ENCODE data around the gene VRK3.

Gene VRK3

DNA sequence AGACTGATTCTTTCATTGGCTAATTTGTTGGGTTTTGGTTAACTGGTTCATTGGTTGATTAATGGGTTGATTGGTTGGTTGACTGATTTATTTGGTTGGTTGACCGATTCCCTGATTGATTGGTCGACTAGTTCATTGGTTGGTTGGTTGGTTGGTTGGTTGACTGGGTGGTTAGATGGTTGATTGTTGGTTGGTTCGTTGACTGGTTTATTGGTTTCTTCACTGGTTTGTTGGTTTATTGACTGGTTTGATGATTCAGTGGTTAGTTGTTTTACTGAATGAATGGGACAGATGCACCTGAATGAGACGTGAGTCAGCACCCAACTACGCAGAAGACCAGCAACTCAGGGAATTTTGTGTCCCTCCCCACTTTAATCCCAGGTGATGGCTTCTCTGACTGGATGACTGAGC is 93.1 kb downstream of the VRK3 start:
- TF ChIP-seq, protein P1, sequence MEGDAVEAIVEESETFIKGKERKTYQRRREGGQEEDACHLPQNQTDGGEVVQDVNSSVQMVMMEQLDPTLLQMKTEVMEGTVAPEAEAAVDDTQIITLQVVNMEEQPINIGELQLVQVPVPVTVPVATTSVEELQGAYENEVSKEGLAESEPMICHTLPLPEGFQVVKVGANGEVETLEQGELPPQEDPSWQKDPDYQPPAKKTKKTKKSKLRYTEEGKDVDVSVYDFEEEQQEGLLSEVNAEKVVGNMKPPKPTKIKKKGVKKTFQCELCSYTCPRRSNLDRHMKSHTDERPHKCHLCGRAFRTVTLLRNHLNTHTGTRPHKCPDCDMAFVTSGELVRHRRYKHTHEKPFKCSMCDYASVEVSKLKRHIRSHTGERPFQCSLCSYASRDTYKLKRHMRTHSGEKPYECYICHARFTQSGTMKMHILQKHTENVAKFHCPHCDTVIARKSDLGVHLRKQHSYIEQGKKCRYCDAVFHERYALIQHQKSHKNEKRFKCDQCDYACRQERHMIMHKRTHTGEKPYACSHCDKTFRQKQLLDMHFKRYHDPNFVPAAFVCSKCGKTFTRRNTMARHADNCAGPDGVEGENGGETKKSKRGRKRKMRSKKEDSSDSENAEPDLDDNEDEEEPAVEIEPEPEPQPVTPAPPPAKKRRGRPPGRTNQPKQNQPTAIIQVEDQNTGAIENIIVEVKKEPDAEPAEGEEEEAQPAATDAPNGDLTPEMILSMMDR (IDR thresholded peaks at IDR 0.05; ENCODE audit: insufficient read depth, low read depth, low read length, missing control alignments) = no peak
- no peak for DNase-seq (ENCODE audit: low read depth)
- no peak overlapping the region for H3K4me3 ChIP-seq (ENCODE audit: low read depth, low read length)

DNA sequence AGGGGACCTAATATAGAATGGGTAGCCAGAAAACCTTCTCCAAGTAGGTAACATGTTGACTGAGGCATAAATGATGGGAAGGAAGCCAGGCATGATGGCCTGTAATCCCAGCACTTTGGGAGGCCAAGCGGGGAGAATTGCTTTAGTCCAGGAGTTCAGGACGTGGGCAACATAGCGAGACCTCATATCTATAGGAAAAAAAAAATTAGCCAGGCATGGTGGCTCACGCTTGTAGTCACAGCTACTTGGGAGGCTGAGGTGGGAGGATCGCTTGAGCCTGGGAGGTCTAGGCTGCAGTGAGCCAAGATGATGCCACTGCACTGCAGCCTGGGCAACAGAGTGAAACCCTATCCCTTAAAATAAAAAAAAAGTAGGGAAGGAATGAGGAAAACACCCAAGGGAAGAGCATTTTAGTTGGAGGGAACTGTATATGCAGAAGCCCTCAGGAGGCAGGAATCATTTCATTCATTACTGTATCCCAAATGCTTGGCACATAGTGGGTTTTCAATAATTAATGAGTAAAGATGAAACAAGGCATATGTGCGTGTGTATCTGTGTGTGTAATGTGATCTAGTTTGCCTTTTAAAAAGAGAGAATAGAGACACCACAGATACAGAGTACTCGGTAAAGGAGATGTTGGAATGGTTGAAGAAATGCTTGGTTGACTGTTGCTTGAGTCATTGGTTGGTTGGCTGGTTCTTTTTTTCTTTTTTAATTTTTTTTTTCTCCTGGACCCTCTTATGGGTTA is 93.7 kb downstream of the VRK3 start:
- H3K4me3 ChIP-seq (ENCODE audit: low read depth, low read length) = no peak overlapping the region
- TF ChIP-seq, protein P1 (IDR thresholded peaks at IDR 0.05; ENCODE audit: insufficient read depth, low read depth, low read length, missing control alignments) = no peak
- DNase-seq (ENCODE audit: low read depth) = no peak

DNA sequence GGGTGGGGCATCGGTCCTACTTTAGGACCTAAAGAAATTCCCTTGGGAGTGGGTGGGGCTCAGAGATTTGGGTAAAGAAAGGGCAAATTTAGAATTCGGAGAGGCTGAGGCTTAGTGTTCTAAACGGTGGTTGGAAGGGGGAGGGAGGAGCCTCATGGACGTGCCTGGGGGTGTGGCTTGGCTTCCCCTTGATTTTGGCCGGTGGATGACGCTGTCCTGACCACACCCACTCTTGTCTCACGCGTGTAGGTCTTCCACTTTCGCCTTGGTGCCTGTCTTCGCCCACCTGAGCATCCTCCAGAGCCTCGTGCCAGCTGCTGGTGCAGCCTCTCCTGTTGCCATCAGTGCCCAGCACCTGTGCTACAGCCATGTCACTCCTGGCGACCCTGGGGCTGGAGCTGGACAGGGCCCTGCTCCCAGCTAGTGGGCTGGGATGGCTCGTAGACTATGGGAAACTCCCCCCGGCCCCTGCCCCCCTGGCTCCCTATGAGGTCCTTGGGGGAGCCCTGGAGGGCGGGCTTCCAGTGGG is 94.6 kb downstream of the VRK3 start:
- DNase-seq (ENCODE audit: low read depth) = no peak
- TF ChIP-seq, protein P1 (IDR thresholded peaks at IDR 0.05; ENCODE audit: insufficient read depth, low read depth, low read length, missing control alignments) = no peak
- H3K4me3 ChIP-seq (ENCODE audit: low read depth, low read length) = peak overlapping the region; percentile 82

DNA sequence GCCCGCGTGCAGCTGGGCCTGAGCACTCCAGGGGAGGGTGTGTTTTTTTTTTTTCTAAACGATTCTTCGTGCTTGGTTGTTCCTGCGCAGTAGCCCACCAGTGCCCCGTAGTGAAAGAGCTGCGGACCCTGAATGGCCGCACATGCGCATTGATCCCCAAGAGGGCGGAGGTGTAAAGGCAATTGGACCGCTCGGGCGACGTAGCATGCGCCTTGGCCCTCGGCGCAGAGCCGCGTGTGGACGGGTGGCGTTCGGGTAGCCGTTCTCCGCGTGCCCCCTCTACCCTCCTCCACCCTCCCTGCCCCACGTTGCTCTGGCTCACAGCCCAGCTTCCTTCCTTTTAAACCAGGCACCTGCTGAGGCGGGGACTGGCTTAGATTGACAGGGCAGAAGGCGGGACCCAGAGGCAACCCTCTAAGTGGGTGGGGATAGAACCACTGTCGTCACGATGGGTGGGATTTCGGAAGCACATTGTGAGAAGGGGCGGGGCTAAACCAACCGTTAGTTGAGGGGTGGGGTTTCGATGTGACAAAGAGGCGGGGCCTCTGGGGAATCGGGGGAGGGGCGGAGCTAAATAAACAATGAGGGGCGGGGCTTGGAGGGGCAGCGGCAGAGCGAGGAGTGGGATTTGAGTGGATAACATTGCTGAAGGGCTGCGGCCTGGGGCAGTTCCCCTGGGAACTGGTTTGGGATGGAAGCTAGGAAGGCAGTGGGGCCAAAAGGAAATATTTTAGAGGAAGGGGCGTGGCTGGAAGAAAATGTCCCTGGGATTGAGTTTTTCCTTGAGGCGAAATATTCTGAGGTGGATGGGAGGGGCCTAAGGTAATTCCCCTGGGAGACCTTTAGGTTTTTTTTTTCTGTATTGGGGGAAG is 95.3 kb downstream of the VRK3 start:
- TF ChIP-seq, protein P1 (IDR thresholded peaks at IDR 0.05; ENCODE audit: insufficient read depth, low read depth, low read length, missing control alignments) = no peak
- peak overlapping the region; percentile 82 for H3K4me3 ChIP-seq (ENCODE audit: low read depth, low read length)
- DNase-seq (ENCODE audit: low read depth) = peak; percentile 99

DNA sequence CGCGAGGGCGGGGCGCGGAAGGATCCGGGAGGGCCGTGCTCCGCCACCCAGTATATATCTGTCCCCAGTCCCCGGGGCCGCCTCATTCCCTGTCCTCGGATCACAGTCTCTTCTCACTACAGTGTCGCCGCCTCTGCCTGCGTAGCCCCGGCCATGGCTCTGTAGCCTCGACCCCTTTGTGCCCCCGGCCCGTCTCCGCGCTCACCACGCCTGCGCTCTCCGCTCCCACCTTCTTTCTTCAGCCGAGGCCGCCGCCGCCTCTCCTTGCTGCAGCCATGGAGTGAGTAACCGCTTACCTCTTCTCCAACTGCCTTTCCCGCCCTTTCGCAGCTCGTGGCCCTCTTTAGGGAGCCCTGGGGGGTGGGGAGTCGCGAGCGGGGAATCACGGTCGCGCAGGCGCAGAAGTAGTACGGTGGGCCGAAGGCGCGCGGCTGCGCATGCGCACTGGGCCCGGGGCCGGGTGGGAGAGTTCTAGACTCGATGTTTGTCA is 96.0 kb downstream of the VRK3 start, which contains the start of the genes ATF5 and NUP62:
ATF5 (plus strand) TSS at position 85 of the 490 bp plus-strand sequence. CDS start 1,646 bp downstream, outside the sequence.
NUP62 (minus strand) TSS at position 384 of the 490 bp plus-strand sequence. CDS start 19,697 bp downstream, outside the sequence.
- TF ChIP-seq, protein P1 (IDR thresholded peaks at IDR 0.05; ENCODE audit: insufficient read depth, low read depth, low read length, missing control alignments) = no peak
- DNase-seq (ENCODE audit: low read depth) = peak; percentile 93
- peak within 1 kb of the TSS; percentile 82 for H3K4me3 ChIP-seq (ENCODE audit: low read depth, low read length)

DNA sequence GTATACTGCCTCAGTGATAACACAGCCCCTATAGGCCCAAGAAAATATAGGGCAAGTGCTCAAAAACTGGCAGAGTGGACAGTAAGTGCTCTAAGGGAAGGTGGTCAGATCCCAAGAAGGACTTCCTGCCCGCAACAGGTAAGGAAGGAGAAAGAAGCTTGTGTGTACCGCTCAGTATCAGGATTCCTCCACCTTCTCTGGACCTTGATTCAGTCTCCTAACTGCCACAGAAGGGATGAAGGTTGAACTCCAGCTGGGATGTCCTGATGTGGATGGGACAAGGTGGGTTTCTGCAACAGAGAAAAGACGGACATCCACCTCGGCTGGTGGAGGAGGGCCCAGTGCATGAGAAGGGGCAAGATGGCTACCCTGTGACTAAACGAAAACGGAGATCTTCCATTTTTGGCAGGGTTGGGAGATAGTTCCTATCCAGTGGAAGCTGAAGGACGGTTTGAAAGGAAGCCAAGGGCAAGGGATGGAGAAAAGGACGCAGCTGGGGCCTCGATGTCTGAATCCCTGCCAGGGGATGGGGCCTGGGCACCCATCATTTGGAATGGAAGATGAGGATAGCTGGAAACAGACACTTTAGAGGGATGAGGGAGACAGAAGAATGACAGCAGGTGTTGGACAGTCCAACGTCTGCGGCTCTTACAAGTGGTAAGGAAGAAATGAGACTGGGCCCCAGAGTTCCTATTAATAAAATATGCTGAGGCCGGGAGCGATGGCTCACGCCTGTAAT is 97.5 kb downstream of the VRK3 start:
- H3K4me3 ChIP-seq (ENCODE audit: low read depth, low read length) = peak overlapping the region; percentile 82
- TF ChIP-seq, protein P1 (IDR thresholded peaks at IDR 0.05; ENCODE audit: insufficient read depth, low read depth, low read length, missing control alignments) = no peak
- DNase-seq (ENCODE audit: low read depth) = no peak
